Coronary artery (tissue), 2 donors: ENCODE data around the gene TDRD1.

Experiments used
- DNase-seq: peaks from one replicate; pipeline ENCODE4 v3.0.0-alpha.2; 2017; ENCODE audit warnings: low spot score
- H3K27ac ChIP-seq, 2 donors: fragments of 200-600 bp; sonication (generic); one replicate each; pipeline ENCODE4 v1.5.1; 2016 to 2019
- H3K4me3 ChIP-seq: fragments of 200-600 bp; sonication (generic); 2 replicates; pipeline ENCODE4 v1.5.1; 2016; ENCODE audit warnings: mild to moderate bottlenecking, moderate library complexity
- TF ChIP-seq, protein P1 (sequence below): fragments of 200-600 bp; sonication (generic); IDR thresholded peaks from one replicate; pipeline ENCODE4 v1.5.1; 2019; ENCODE audit warnings: antibody characterized with exemption

TDRD1 gene

DNA sequence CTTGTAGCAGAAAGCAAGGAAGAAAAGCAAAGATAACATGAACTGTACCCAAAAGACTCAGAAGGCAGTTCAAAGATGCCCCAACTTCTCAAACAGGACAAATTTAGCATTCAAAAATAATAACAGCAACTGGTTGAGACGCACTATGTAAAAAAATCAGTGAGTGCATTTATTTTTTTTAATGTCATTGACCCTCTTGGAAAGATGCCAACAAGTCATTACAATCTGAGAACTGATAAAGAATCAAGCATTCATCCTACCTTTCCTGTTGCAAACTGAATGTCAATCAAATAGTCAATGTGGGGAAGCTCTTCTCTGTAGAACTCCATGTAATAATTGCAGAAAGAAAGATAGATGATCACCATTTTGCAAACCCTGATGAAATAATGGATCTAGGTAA is 3.5 kb upstream of the TDRD1 start:
- TF ChIP-seq, protein P1, sequence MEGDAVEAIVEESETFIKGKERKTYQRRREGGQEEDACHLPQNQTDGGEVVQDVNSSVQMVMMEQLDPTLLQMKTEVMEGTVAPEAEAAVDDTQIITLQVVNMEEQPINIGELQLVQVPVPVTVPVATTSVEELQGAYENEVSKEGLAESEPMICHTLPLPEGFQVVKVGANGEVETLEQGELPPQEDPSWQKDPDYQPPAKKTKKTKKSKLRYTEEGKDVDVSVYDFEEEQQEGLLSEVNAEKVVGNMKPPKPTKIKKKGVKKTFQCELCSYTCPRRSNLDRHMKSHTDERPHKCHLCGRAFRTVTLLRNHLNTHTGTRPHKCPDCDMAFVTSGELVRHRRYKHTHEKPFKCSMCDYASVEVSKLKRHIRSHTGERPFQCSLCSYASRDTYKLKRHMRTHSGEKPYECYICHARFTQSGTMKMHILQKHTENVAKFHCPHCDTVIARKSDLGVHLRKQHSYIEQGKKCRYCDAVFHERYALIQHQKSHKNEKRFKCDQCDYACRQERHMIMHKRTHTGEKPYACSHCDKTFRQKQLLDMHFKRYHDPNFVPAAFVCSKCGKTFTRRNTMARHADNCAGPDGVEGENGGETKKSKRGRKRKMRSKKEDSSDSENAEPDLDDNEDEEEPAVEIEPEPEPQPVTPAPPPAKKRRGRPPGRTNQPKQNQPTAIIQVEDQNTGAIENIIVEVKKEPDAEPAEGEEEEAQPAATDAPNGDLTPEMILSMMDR: no peak
- Histone ChIP-seq H3K4me3 (no peak overlapping the region), H3K27ac (no peak overlapping the region)
- no peak for DNase-seq

DNA sequence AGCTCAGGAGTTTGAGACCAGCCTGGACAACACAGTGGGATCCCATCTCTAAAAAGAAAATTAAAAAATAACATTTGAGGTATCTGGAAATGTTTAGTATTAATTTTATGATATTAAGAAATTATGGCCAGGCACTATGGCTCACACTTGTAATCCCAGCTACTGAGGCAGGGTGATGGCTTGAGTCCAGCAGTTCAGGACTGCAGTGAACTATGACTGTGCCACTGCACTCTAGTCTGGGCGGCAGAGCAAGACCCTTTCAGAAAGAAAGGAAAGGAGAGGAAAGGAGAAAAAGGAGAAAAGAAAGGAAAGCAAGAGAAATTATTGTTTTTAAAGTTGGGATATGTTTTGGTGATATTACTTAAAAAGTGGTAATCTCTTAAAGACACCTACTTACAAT is 2.6 kb upstream of the TDRD1 start:
- no peak overlapping the region for H3K4me3 ChIP-seq
- TF ChIP-seq, protein P1: no peak

DNA sequence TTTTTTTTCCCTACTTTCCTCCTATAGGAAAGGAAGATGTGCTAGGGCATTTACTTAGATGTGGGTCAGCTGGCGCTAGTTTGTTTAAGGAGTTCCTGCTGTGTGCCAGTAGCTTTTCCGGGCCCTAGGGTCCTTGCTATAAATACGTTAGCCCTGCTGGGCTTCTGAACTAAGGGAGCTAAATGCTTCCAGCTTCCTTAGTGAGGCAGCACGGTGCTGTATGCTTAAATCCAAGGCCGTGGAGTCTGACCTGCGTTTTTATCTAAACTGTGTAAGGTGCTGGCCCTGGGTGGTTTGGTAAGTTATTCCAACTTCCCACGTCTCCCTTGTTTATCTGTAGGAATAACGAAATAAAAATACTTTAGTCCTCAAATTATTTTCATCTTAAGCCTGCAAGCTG is 594 bp downstream of the TDRD1 start:
- no peak overlapping the region for H3K4me3 ChIP-seq
- DNase-seq: no peak
- TF ChIP-seq, protein P1: no peak
- H3K27ac ChIP-seq: no peak overlapping the region

More for the DNA sequence above, 2.6 kb upstream of the TDRD1 start:
- no peak for DNase-seq
- no peak overlapping the region for H3K27ac ChIP-seq

DNA sequence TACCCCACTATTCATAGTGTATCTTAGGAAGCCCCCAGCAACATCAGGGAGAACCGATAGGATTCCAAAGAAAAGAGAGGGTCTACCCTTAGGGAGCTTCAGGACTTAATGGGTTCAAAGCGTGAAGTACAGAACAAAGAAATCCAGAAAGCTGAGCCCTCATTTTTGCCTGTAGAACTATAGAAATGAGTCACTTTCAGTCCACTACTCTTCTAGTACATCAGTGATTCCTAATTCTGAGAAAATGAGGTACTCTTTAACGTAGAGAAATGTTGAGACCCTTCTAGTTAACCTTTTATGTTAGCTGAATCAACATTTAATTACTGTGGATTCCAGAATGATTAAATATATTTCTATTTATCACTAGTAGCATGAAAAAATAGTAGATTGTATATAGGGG is 1.8 kb downstream of the TDRD1 start:
- TF ChIP-seq, protein P1: no peak
- H3K27ac ChIP-seq: no peak overlapping the region
- no peak overlapping the region for H3K4me3 ChIP-seq
- no peak for DNase-seq

DNA sequence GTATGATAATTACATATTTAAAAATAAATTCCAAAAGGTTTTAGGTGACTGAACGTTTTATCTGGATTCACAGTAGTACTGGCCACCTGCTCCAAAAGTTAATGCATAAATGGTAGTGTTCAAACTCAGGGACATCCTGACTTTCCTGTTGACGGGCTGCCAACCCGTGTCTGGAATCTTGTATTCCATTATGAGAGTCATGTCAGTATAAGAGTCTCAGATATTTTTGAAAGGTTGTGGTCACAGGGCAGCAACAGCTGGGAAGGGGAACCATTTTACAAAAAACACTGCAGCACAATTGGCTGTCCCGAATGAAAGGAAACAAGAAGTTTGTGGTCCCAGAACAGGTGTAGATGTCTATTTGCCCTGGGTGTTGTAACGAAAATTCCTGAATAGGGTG is 2.8 kb downstream of the TDRD1 start:
- no peak for DNase-seq
- TF ChIP-seq, protein P1: no peak
- Histone ChIP-seq H3K27ac (no peak overlapping the region), H3K4me3 (no peak overlapping the region)

DNA sequence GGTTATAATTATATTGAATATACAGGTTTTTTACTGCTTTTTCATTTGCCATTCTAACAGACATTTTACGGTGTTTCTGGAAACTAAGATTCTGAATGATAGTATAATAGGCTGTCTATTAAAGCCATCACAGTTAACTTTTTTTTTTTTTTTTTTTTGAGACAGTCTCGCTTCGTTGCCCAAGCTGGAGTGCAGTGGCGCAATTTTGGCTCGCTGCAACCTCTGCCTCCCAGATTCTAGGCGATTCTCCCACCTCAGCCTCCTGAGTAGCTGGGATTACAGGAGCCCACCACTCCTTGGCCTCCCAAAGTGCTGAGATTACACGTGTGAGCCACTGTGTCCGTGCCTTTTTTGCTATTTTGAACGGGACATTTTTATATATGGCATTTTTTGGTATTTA is 4.4 kb downstream of the TDRD1 start:
- Histone ChIP-seq H3K27ac (no peak overlapping the region), H3K4me3 (no peak overlapping the region)
- no peak for DNase-seq
- TF ChIP-seq, protein P1: no peak

DNA sequence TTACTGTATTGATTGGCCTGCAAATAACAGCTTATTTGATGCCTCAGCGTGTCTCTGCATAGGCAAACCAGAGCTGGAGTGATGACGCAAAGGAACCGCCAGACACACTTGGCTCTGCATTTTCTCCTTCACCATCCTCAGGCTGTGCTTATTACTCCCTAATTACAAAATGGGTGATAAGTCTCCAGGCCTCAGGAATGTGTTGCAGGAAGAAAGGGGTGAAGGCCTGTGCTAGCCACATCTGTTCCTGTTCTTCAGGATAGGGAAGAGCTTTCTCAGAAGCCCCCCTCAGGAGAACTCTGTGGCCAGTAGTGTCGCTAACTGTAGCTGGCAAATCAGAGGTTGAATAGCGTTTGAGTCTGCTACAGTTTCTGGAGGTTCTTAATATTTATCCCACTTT is 5.1 kb downstream of the TDRD1 start:
- TF ChIP-seq, protein P1: no peak
- Histone ChIP-seq H3K27ac (no peak overlapping the region), H3K4me3 (no peak overlapping the region)
- DNase-seq: no peak
